Measurements from ENCODE around the gene DAGLA. TPM values are rescaled to one million over a fixed set of nuclear protein-coding genes. Genes with fewer than 3 reads are reported as not detected.
A peak's percentile ranks its signal among the peaks of the same experiment; 100 is the strongest.

Gene DAGLA
- total and polyA plus RNA-seq, 2 of the 13 experiments (the other 11 are each of a cell fraction or from before 2014, with no cell fraction given): 2.6 to 3.9 TPM

- TF ChIP-seq NR2C2 (CRISPR knock-in tag; IDR thresholded peaks at IDR 0.05; ENCODE audit: borderline replicate concordance) (no peak; the same call in 1 of the 2 replicates), RARA (CRISPR knock-in tag; IDR thresholded peaks at IDR 0.05) (peak; percentile 70; the same call in 1 of the 2 replicates), AKAP8 (CRISPR knock-in tag; IDR thresholded peaks at IDR 0.05) (no peak; the same call in 1 of the 2 replicates), POGK (CRISPR knock-in tag; conservative IDR thresholded peaks at IDR 0.05) (0 out of 2 replicates have a peak, but pooled peaks have one; percentile 27), GATAD2A (CRISPR knock-in tag; IDR thresholded peaks at IDR 0.05) (peak; percentile 61; the same call in 1 of the 2 replicates), MXD4 (CRISPR knock-in tag; IDR thresholded peaks at IDR 0.05) (no peak), TGIF2 (CRISPR knock-in tag; IDR thresholded peaks at IDR 0.05) (no peak), ZNF296 (CRISPR knock-in tag; conservative IDR thresholded peaks at IDR 0.05) (peak; percentile 86; the same call in 1 of the 2 replicates), ZNF207 (IDR thresholded peaks at IDR 0.05; ENCODE audit: borderline replicate concordance) (no peak), ZNF788 (CRISPR knock-in tag; IDR thresholded peaks at IDR 0.05; ENCODE audit: borderline replicate concordance) (peak; percentile 32; the same call in 1 of the 2 replicates)
These were observed 67.2 kb downstream of the DAGLA start (continued) for GRCh38 chr11:61747192-61747966.

- Histone ChIP-seq H3K79me2 (ENCODE audit: insufficient read depth, low read length) (peaks cover 4% of the 10 kb centered on the region), H3K9me3 (ENCODE audit: low read length) (no peaks in the 10 kb centered on the region), H3K4me2 (ENCODE audit: low read depth, low read length) (peak overlapping the region; percentile 94), H3K4me1 (ENCODE audit: insufficient read depth, low read length) (peaks cover 54% of the 10 kb centered on the region), H3K27ac (ENCODE audit: extremely low read length, insufficient read depth, low read length) (no peak overlapping the region), H4K20me1 (ENCODE audit: insufficient read depth, low read length) (no peaks in the 10 kb centered on the region), H3K9ac (ENCODE audit: insufficient read depth, low read depth, low read length) (peak overlapping the region; percentile 56), H2AFZ (ENCODE audit: low read length) (peak overlapping the region; percentile 66), H3K4me3 (replicated peaks in 1 of 3; ENCODE audit: insufficient read depth in 1 of 3, low read depth in 2 of 3, low read length in 3 of 3) (peak overlapping the region; percentile 22 to 68 (median 43)), H3K36me3 (replicated peaks in 1 of 2; ENCODE audit: control insufficient read depth in 1 of 2, insufficient read depth in 2 of 2, low read length in 2 of 2) (no peaks in the 10 kb centered on the region), H3K27me3 (ENCODE audit: control insufficient read depth in 1 of 2, insufficient read depth in 2 of 2, low read length in 2 of 2) (no peaks in the 10 kb centered on the region)
- ChIA-PET CTCF (ENCODE audit: low intra/inter-chr PET ratio, low total read pairs) (interaction anchor here (0.6 to 3.4 kb wide), 5 partner anchors 20 to 396 kb away, joined by 3 to 38 read pairs (median 24); no protein-coding TSS in a partner anchor), POLR2A (interaction anchor here (1.0 to 6.2 kb wide), 11 partner anchors 9 to 202 kb away, joined by 3 to 43 read pairs (median 8); partner anchors contain the start of genes FEN1 and TMEM258)
- no peak for DNase-seq (ENCODE audit: low spot score)
- no TSS peak for BruUV-seq (replicated peaks)
- in situ Hi-C loops (cut with HindIII; ENCODE audit: extremely low pct_ligation_motif_present, low pct_unique_long_range_greater_than_20kb): loop anchor here (5.0 kb wide), 1 partner anchor 34 kb away; no protein-coding TSS in a partner anchor
- ATAC-seq: peak; percentile 40
- no peak for FAIRE-seq
- 0% methylated on average over 2 of the region's 3 CpGs for WGBS (ENCODE audit: low lambda C conversion rate)
- intact Hi-C loops (cut with micrococcal nuclease; ENCODE audit: unreplicated experiment): loop anchor here (1.0 to 2.0 kb wide), 3 partner anchors 21 to 40 kb away; no protein-coding TSS in a partner anchor
- TF ChIP-seq ZNF260 (CRISPR knock-in tag; IDR thresholded peaks at IDR 0.05; ENCODE audit: borderline replicate concordance, low read depth) (0 out of 2 replicates have a peak, but pooled peaks have one; percentile 41), ZNF660 (CRISPR knock-in tag; IDR thresholded peaks at IDR 0.05; ENCODE audit: borderline replicate concordance, low read depth) (no peak), ZNF549 (CRISPR knock-in tag; IDR thresholded peaks at IDR 0.05) (no peak), SNAI1 (CRISPR knock-in tag; IDR thresholded peaks at IDR 0.05; ENCODE audit: borderline replicate concordance) (no peak), ZMYM2 (CRISPR knock-in tag; IDR thresholded peaks at IDR 0.05) (no peak), ZFY (CRISPR knock-in tag; IDR thresholded peaks at IDR 0.05) (no peak), ZNF251 (CRISPR knock-in tag; IDR thresholded peaks at IDR 0.05) (no peak), TRAFD1 (CRISPR knock-in tag; IDR thresholded peaks at IDR 0.05; ENCODE audit: borderline replicate concordance) (no peak)
These were observed 67.7 kb downstream of the DAGLA start for GRCh38 chr11:61747967-61748285.
